SU-DHL-6 (cell line): ENCODE measurements around the gene TIAM2.

Experiments
- H2AFZ ChIP-seq: fragments of 200-600 bp; sonication (generic); 2 replicates; pipeline ENCODE4 v1.6.1; 2014; ENCODE audit warnings: low read depth, mild to moderate bottlenecking, moderate library complexity, mixed read lengths, antibody characterized with exemption, low read length; ENCODE audit not compliant: severe bottlenecking
- H3F3A ChIP-seq: fragments of 200-600 bp; shearing (Covaris generic); 2 replicates; pipeline ENCODE4 v1.6.0; 2016; ENCODE audit warnings: antibody characterized with exemption, mild to moderate bottlenecking; ENCODE audit not compliant: insufficient read depth
- H3K27ac ChIP-seq: fragments of 200-600 bp; sonication (generic); 2 replicates; pipeline ENCODE4 v1.5.1; 2016; ENCODE audit warnings: low read depth, mild to moderate bottlenecking, low read length, moderate library complexity, mixed read lengths
- H3K27me3 ChIP-seq: fragments of 200-600 bp; sonication (generic), shearing (Covaris generic); 2 replicates; pipeline ENCODE4 v1.6.0; 2014; ENCODE audit warnings: mild to moderate bottlenecking, low read length
- H3K36me3 ChIP-seq: fragments of 200-600 bp; sonication (generic); 2 replicates; pipeline ENCODE4 v1.6.1; 2014; ENCODE audit warnings: mild to moderate bottlenecking, low read length, mixed read lengths
- H3K4me2 ChIP-seq: fragments of 300-600, 200-600 bp; shearing (Covaris generic), sonication (generic); 2 replicates; pipeline ENCODE4 v1.6.0; 2014; ENCODE audit warnings: low read length, low read depth, mild to moderate bottlenecking; ENCODE audit not compliant: poor library complexity, severe bottlenecking
- H3K4me3 ChIP-seq: fragments of 200-600 bp; sonication (generic); 2 replicates; pipeline ENCODE4 v1.5.1; 2014; ENCODE audit warnings: antibody characterized with exemption, low read length, mild to moderate bottlenecking, mixed read lengths; ENCODE audit not compliant: insufficient read depth, poor library complexity, severe bottlenecking
- H3K79me2 ChIP-seq: fragments of 200-600 bp; sonication (generic); 2 replicates; pipeline ENCODE4 v1.6.1; 2014; ENCODE audit warnings: mild to moderate bottlenecking, low read length, moderate library complexity; ENCODE audit not compliant: insufficient read depth
- H3K9ac ChIP-seq: fragments of 200-600 bp; sonication (generic); 2 replicates; pipeline ENCODE4 v1.7.0; 2014; ENCODE audit warnings: mild to moderate bottlenecking, low read length
- H3K9me2 ChIP-seq: fragments of 200-600 bp; sonication (generic); replicated peaks from 2 replicates; pipeline ENCODE4 v1.6.1; 2014; ENCODE audit warnings: low read length; ENCODE audit not compliant: insufficient read depth
- H3K9me3 ChIP-seq: fragments of 200-600 bp; sonication (generic); 2 replicates; pipeline ENCODE4 v1.6.1; 2014; ENCODE audit warnings: low read length, mixed read lengths; ENCODE audit not compliant: insufficient read depth
- H4K20me1 ChIP-seq: fragments of 200-600 bp; sonication (generic); 2 replicates; pipeline ENCODE4 v1.6.1; 2014; ENCODE audit warnings: low read depth, mild to moderate bottlenecking, antibody characterized with exemption, low read length, moderate library complexity, mixed read lengths
- CTCF ChIP-seq: fragments of 200-600 bp; sonication (generic); IDR thresholded peaks from one replicate; pipeline ENCODE4 v1.5.1; 2017; ENCODE audit warnings: antibody characterized with exemption, mild to moderate bottlenecking, low read length, moderate library complexity; ENCODE audit not compliant: insufficient read depth, poor library complexity, severe bottlenecking
- EZH2phosphoT487 ChIP-seq: fragments of 200-600 bp; sonication (generic), shearing (Covaris generic); conservative IDR thresholded peaks from 2 replicates; pipeline ENCODE4 v1.6.1; 2018; ENCODE audit warnings: mild to moderate bottlenecking, antibody characterized with exemption, low read length, moderate library complexity, mixed read lengths

TIAM2 gene

GRCh38 chr6:155080881-155081845, 86.0 kb downstream of the TIAM2 start:
- no peaks in the 10 kb centered on the region for H3K9me3 ChIP-seq
- H3K4me3 ChIP-seq: no peak overlapping the region
- no peaks in the 10 kb centered on the region for H3K9me2 ChIP-seq
- no peak for TF ChIP-seq EZH2phosphoT487
- TF ChIP-seq CTCF: no peak
- no peaks in the 10 kb centered on the region for H3K79me2 ChIP-seq
- H3K9ac ChIP-seq: no peak overlapping the region
- no peak overlapping the region for H3K4me2 ChIP-seq
- no peak overlapping the region for H3K27ac ChIP-seq
- no peak overlapping the region for H2AFZ ChIP-seq
- H3F3A ChIP-seq: no peaks in the 10 kb centered on the region
- no peaks in the 10 kb centered on the region for H4K20me1 ChIP-seq
- no peaks in the 10 kb centered on the region for H3K36me3 ChIP-seq
- H3K27me3 ChIP-seq: no peaks in the 10 kb centered on the region

- no peaks in the 10 kb centered on the region for H3K36me3 ChIP-seq
- H4K20me1 ChIP-seq: no peaks in the 10 kb centered on the region
- no peaks in the 10 kb centered on the region for H3K79me2 ChIP-seq
- H3F3A ChIP-seq: no peaks in the 10 kb centered on the region
- no peak overlapping the region for H3K27ac ChIP-seq
- no peaks in the 10 kb centered on the region for H3K9me2 ChIP-seq
- no peak overlapping the region for H2AFZ ChIP-seq
- H3K4me2 ChIP-seq: no peak overlapping the region
- TF ChIP-seq EZH2phosphoT487: no peak
- TF ChIP-seq CTCF: no peak
- H3K4me3 ChIP-seq: no peak overlapping the region
- no peaks in the 10 kb centered on the region for H3K9me3 ChIP-seq
- H3K27me3 ChIP-seq: no peaks in the 10 kb centered on the region
- H3K9ac ChIP-seq: no peak overlapping the region
Observed at GRCh38 chr6:155084431-155085123, 89.5 kb downstream of the TIAM2 start.

GRCh38 chr6:155085582-155086257, 90.6 kb downstream of the TIAM2 start:
- H3K27me3 ChIP-seq: no peaks in the 10 kb centered on the region
- no peak overlapping the region for H3K4me2 ChIP-seq
- no peaks in the 10 kb centered on the region for H3K9me3 ChIP-seq
- no peak overlapping the region for H2AFZ ChIP-seq
- H3K9ac ChIP-seq: no peak overlapping the region
- no peaks in the 10 kb centered on the region for H3K79me2 ChIP-seq
- TF ChIP-seq CTCF: no peak
- no peak for TF ChIP-seq EZH2phosphoT487
- H3K27ac ChIP-seq: no peak overlapping the region
- H3K4me3 ChIP-seq: no peak overlapping the region
- H4K20me1 ChIP-seq: no peaks in the 10 kb centered on the region
- no peaks in the 10 kb centered on the region for H3K36me3 ChIP-seq
- H3K9me2 ChIP-seq: no peaks in the 10 kb centered on the region
- H3F3A ChIP-seq: no peaks in the 10 kb centered on the region
